H1 (cell line): ENCODE results near the gene WASF1. TPM values are rescaled to one million over a fixed set of nuclear protein-coding genes. Genes with fewer than 3 reads are reported as not detected.

Experiments
- CBX5 ChIP-seq: fragments of 300-800, 300-1000 bp; sonication (generic); IDR thresholded peaks from 2 replicates; pipeline ENCODE4 v1.7.1; 2016; ENCODE audit warnings: antibody characterized with exemption, low read length, low read depth
- TAF1 ChIP-seq: IDR thresholded peaks from 2 replicates; pipeline ENCODE4 v1.6.1; 2011; ENCODE audit warnings: mild to moderate bottlenecking, low read depth, low read length
- polyA plus RNA-seq, 7 experiments: library from polyadenylated mRNA; depleted of rRNA in 3 of 7; stranded (reverse) in 5 of 7; unstranded in 2 of 7; fragments of >200 nt in 5 of 7; fragments of 200-250 nt in 2 of 7; gene quantifications; 1 replicate in 5 of 7; 2 replicates in 1 of 7; 4 replicates in 1 of 7; pipeline versions ENCODE4 v1.2.1 to v1.2.3, GENCODE V29; 2011 to 2013; ENCODE audit warnings: missing spikeins in 2 of 7, mixed read lengths in 2 of 7
- total RNA-seq: library from RNA; stranded (reverse); fragmentation: NEBNext Ultra II Directional; extraction: Animal tissue kit (Norgen Biotek cat#: 25700); gene quantifications from 2 replicates; pipeline ENCODE4 v1.2.1, GENCODE V29; 2021
- TF ChIP-seq, protein P1 (sequence below): IDR thresholded peaks from 2 replicates; pipeline ENCODE4 v1.6.1; 2012; ENCODE audit warnings: inconsistent platforms

The WASF1 gene
- total and polyA plus RNA-seq, 2 of the 8 experiments (the other 6 are each of a cell fraction or from before 2014, with no cell fraction given) = 37.6 to 39.9 TPM

DNA sequence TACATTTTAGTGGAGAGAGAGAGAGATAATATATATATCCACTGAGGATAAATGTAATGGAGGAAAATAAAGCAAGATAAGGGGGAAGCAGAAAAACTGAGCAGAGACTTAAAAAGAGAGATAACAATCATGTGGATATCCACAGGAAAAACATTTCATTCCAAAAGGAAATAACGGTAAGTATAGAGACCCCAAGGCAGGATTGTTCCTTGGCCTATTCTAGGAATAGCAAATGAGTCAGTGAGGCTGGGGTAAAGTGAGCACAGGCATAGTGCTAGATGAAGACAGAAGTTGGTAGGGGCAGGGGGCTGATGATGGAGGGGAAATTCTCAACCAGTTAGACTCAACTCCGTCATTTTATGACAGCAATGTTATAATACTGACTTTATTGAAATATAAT is 12.0 kb upstream of the WASF1 start (continued):
- TF ChIP-seq, protein P1, sequence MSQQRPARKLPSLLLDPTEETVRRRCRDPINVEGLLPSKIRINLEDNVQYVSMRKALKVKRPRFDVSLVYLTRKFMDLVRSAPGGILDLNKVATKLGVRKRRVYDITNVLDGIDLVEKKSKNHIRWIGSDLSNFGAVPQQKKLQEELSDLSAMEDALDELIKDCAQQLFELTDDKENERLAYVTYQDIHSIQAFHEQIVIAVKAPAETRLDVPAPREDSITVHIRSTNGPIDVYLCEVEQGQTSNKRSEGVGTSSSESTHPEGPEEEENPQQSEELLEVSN = no peak
- TF ChIP-seq TAF1 = no peak
- no peak for TF ChIP-seq CBX5
